GM18907 (cell line): ENCODE results near the gene TAGAP.
"Not testable (repeated sequence)": the region's sequence is repeated elsewhere in the genome, so short reads cannot be mapped to it uniquely, and the experiment has no call there.

Source experiments
- ATAC-seq: cut with Tn5 transposase; IDR thresholded peaks from one replicate; pipeline ENCODE4 v1.9.1; 2021; ENCODE audit warnings: mild to moderate bottlenecking, moderate library complexity; ENCODE audit not compliant: unreplicated experiment

The TAGAP gene

DNA sequence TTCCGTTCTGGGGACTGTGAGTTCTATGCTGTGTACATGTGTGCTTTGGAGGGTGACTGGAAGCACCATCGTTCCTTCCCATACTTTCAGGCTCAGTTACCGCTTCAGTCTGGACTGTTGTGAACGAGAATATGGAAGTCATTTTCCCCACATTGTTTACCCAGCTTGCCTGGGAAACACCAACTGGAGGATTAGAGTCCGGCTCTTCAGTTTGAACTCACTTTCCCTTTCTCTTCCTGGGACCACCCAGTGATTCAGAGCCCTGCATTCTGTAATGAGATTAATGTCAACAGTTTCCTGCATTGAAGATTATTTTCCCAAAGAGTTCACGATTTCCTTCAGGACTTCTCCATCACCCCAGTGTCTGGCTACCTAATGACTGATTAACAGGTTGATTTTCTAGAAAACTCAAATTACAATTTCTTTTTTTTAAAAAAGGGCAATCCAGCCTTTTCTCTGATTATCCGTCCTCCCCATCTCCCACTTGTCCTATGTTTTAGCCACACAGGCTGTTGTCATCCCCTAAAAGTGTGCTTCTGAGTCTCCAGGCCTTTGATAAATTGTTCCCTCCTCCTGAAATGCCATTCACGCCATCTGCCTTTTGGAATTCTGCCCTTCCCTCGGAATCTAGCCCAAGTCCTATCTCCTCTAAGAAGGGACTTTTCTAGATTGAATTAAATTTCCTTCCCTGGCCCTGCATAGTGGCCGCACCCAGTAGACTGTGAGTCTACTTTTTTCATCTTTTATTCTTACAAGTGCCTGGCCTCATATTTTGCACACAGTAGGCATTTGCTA lies 3.3 kb upstream of the TAGAP start:
- no peak for ATAC-seq

DNA sequence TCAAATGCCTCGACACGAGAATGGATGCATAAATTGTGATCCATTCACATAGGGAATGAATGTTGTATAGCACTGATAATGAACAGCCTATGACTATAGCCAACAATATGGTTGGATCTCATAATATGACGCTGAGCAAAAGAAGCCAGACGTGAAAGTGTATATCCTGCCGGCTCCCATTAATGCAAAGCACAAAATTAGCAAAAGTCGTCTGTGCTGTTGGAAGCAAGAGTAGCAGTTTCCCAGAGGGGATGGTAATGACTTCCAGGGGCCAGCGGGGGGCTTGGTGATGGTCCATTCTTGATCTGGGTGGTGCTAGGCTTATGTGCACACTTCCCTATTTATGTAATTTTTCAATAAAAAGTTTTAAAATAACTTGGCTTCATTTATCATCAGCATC lies 1.0 kb upstream of the TAGAP start:
- no peak for ATAC-seq

DNA sequence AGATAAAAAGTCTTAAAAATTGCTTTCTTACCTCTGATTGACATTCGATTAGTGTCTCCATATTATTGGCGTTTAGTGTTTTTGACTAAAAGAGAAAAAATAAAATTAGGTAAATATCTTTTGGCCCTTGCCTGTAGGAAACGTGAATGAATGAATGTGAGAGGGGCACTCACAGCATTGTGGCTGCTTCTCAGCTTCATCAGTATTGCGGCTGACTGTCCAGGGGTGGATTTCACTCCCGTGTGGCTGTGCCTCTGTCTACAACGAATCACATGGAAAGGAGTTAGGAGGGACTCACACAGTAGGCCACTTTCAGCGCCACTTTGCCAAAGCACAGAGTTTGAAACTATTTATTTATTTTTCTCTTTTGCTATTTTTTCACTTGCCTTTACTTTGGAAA lies 844 bp downstream of the TAGAP start:
- no peak for ATAC-seq

DNA sequence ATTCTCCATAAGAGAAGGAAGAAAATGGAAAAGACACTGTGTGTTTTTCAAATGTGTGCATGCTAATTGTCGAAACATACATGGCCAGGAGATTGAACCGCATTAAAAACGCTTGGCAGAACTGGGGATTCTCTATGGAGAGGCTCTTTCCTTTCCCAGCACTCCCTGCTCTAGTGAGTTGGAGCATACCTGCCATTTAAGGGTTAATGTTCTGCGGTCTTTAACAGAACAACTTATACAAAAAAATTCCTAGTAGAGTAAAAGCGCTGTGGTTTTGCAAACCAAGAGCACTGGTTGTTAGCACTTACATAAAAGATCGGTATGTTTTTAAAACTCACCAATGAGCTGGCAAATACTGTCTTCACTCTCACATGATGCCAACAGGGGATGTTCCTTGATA lies 1.5 kb downstream of the TAGAP start:
- no peak for ATAC-seq

DNA sequence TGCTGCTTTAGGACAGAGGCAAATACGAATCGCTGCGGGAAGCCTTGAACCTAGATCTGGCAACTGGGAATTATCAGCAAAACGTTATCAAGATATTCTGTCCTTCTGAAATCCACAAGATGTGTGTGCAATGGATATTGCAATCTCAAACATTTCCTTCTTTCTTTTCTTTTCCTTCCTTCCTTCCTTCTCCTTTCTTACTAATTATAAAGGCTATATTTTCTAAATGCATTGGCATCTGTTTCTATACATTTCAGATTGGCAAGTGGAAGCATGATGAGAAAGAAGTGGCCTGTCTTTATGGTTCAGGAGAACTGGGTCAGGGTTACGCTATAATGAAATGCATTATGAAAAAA lies 2.0 kb downstream of the TAGAP start:
- no peak for ATAC-seq

DNA sequence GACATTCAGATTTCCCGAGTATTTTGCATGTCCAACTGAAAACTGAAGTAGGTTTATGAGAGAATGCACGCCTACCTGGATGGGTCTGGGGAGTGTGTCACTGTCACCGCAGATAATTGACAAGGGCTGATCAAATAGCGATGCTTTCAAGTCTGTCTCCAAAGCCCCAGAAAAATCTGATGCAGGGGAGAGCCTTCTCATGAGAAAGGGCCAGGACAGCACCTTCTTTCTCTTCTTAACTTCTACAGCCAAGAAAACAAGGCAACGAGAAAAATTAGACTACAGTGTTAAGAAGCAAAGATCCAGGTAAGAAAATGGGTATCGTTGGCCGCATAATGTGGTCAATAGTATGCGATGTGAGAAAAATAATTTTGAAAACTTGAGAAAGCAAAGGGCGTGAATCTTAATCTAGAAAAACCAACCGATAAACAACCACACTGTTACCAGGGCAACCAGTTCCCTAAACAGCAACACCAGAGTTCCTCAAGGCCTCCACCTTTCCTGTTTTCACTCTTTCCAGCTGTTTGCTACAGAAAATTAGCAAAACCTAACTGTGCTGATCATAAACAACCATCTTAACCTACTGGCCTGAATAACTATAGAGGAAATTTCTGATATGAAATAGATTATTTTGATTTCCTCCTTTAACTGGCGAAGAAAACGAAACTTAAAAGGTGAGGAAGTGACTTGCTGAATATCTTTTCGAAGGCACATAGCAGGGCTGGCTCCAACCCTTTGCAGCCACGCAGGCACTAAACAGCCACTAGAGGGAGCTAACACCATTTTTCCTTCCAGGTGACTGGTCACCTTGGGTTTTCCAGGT lies 2.6 kb downstream of the TAGAP start:
- ATAC-seq: peak; percentile 41

DNA sequence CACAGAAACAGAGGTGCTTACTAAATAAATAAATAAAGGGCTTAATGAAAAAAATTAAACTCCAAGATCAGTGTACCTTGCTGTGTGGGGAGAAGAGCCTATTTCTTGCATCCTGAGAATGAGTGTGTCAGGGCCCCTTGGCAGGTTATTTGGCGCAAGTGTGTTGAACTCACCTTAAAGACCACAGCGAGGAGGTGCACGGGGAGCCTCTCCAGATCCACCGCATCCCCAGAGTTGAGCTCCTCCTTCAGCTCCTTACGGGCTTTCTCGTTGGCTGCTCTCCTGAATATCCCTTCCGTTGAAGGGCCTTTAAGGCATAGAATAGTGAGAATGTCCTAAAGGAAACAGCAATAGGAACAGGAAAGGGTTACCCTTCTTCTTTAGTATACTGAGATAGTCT lies 3.6 kb downstream of the TAGAP start:
- ATAC-seq: no peak

DNA sequence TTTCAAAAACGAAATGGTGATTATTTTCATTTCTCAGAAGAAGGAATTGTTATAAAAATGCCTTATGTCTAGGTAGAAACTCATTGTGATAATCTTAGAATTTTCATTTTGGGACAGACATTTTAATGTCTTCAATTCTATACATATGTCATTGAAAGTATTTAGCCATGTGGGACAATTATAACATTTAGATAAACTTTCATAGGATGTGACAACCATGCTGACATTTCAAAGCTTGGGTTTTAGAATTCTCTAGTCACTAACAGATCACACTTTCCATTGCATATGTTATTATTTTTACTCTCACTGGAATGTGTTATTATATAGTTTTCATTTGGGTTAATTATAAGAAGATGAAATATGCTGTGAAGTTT lies 4.9 kb downstream of the TAGAP start:
- no peak for ATAC-seq

DNA sequence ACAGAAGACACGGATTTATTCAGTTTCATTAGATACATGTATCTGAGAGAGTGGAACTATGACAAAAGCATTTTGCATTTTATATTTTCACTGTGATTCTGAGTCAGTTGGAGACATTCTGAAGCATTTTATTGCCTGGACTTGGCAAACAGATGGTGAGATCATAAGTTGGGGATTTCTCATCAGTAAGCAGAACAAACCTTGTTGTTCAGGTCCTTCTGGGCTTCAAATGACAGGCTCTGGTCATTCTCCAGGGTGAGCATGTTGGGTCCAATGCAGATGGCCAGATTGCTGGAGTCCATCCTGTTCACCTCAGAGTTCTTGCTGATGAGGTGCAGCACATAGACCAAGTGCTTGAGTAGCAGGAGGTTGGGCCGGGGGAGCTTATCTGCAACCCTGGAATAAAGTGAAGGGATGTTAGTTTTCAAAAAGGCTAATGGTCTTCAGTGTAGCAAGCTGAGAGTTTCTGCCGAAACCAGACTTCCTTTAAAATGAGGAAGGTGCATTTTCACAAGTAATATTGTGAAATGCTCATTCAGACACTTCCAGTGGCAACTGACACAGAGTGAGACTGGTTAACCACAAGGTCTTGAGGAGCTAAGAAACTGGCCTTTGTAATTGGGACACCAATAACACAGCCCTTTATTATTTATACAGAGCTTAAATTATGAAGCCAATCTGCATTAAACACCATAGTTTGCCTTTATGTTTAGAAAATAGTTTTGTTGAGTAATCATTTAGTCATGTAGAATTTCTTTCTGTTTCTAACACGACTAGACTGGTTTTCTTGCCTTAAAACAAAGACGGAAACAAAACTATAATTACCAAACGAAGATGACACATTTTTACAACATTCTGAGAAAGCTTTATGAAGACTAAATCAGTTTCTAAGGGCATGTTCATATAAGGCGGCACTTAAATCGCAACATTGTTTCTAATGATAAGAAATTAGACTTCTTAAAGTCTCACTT lies 5.6 kb downstream of the TAGAP start:
- ATAC-seq: peak; percentile 86

DNA sequence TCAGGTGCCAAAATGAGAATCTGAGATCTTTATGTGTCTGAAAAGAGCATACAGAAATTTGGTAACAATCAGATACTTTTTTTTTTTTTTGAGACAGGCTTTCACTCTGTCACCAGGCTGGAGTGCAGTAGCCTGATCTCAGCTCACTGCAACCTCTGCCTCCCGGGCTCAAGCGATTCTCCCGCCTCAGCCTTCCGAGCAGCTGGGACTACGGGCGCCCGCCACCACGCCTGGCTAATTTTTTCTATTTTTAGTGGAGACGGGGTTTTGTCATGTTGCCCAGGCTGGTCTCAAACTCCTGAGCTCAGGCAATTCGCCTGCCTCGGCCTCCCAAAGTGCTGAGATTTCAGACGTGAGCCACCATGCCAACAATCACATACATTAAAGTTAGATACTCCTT lies 6.5 kb downstream of the TAGAP start:
- not testable (repeated sequence) for ATAC-seq

DNA sequence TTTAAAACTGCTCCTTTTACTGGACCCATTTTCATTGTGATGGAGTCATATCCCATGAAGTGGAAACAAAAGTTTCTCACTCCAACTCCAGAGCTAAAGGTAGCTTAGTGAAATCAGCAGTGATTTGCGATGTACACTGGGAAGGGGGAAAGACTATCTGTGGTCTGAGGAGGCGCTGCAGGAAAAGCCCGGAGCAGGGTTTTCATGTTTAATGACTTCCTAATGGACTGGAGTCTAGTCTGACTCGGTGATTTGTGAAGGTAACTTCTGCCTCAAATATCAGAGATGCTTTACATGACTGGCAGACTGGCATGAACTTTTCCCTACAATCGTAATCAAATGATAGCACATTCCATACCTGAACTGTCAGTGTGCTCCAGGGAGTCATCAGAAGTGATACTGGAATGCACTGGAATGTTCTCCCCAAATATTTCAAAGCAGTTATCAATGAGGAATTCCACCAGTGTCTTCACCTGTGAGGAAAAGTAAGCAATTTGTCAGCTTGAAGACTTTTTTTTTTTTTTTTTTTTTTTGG lies 7.0 kb downstream of the TAGAP start:
- ATAC-seq: no peak

DNA sequence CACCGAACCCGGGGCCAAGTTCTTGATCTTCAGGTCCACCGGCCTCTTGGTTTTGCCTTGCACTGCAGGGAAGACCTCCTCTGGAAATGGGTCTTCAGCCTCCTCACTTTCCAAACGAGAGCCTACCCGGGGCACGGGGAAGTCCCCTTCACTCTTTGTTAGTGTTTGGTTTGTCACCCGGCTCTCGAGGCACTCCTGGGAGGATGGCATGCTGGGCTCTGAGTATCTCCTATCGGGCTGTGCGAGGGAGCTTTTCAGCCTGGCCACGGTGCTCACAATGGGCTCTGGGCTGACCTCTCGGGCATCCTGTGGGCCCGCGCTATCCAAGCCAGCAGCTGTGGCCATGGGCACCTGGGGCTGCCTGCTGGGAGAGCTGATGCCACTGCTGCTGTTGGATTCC lies 8.1 kb downstream of the TAGAP start:
- ATAC-seq: no peak

DNA sequence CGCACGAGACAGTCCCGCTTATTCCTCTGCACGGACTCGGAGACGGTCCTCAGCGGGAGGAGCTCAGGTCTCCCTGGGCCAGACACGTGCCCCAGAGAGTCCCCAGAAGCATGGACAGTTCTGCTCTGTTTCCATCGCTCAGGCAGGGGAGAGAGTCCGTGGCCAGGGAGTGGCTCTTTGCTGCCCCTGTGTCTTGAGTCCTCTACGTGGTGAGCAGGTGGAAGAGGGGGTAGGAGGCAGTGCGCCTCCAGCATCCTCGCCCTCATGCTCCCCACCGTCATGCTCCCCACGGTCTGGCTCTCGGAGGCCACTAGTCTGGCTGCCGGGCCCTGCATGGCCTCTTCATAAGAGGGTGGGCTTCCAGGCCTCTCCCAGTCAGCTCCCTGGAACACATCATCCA lies 8.9 kb downstream of the TAGAP start:
- no peak for ATAC-seq

DNA sequence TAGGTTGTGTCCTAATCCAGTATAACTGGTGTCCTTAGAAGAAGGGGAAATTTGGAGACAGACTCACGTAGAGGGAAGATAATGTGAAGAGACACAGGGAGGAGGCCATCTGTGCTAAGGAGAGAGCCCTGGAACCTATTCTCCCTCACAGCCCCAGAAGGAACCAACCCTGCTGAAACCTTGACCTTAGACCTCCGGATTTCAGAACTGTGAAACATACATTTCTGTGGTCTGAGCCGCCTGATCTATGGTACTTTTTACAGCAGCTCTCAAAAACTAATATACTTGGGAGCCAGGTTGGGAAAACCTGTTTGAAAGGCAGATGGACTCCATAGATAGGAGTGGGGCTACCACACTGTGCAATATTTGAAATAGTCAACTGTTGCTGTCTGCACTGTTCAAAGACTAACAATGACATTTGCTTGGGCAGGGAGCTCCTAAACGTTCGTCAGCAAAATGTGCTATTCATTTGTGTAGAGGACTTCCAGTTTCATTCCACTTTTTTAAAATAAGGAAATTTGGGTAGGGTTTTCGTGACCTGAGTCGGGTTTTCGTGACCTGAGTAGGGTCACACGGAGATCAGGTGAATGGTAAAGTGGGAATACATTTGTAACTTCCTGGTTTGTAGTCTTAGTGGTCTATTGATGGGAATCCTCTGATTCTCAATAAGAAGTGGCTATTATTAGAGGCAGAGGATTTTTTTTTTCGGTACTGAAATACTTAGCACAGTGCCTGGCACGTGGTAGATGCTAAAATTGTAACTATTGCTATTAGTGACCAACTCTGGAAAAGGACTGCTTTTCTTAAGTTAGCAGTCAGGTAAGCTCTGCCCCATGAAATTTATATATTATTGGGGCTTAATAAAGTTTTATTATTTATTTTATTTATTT lies 11.4 kb downstream of the TAGAP start:
- ATAC-seq: no peak

DNA sequence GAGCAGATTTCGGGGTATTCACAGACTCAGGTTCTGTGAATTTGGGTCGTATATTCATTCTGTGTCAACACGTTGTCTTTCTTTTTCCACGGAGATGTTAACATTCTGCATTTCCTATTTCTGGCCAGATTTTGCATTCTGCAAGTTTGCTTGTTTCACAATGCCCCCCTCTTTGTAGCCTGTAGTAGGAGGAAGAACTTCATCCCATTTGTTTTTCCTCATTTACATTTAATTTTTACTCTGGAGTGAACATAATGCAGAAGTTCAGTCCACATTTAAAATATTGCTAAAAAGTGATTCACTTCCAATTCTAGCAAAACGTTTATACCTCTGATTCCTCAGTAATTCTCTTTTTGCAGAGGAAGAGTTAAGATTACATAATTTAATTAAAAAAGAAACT lies 12.9 kb downstream of the TAGAP start:
- ATAC-seq: no peak

DNA sequence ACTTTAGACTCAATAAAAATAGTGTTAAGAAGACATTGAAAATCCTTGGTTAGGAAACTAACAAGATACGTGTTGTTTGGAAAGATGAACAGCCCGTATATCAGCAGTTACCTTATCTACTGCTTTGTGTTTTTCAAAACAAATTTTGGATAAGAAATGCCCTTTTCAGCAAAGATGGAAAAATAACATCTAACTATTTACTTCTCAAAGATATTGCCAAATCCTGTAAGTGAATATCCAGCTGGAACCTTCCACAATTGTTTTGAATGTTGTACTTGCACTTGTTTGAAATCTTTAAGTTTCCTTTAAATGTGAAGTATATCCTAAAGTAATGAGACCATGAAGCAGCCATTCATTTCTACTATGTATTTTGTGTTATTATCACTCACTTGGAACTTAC lies 14.6 kb downstream of the TAGAP start:
- no peak for ATAC-seq

DNA sequence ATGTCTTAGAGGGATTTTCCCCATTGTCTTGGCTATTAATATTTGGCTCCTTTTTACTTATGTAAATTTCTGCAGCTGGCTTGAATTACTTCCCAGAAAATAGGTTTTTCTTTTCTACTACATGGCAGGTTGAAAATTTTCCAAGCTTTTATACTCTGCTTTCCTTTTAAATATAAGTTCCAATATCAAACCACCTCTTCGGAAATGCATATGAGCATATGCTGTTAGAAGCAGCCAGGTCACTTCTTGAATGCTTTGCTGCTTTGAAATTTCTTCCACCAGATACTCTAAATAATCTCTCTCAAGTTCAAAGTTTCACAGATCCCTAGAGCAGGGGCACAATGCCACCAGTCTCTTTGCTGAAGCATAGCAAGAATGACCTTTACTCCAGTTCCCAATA lies 19.6 kb downstream of the TAGAP start:
- not testable (repeated sequence) for ATAC-seq

DNA sequence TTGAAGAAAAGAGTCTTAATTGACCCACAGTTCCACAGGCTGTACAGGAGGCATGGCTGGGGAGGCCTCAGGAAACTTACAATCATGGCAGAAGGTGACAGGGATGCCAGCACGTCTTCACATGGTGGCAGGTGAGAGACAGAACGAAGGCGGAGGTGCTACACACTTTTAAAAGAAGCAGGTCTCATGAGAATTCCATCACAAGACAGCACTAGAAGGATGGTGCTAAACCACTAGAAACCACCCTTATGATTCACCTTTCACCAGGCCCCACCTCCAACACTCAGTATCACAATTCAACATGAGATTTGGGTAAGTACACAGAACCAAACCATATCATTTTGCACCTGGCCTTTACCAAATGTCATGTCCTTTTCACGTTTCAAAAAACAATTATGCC lies 20.9 kb downstream of the TAGAP start:
- no peak for ATAC-seq

DNA sequence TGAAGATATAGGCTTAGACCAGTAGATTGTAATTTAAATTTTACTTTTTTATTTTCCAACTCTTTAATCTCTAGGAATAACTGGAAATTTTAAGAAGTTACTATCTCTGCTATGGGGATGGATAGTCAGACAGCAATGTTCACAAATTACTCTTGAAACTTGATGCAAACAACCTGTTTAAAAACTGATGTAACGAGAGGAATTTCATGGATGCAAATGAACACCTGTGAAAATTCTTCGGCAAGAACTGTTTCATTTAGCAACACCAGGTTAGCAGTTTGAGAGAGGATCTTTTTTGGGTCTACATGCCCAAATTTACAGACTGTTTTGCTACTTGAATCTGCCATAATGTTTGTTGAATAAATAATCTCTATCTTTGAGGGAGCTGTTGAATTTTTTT lies 24.8 kb downstream of the TAGAP start:
- ATAC-seq: no peak
